IMR-90 (cell line): ENCODE data around the gene ZBTB46. TPM values are rescaled to one million over a fixed set of nuclear protein-coding genes. Genes with fewer than 3 reads are reported as not detected.

Source experiments
- ATAC-seq: fragments of 200-7000 bp; cut with Tn5 transposase; 2 replicates; pipeline ENCODE4 v1.9.1; 2020; ENCODE audit warnings: low read depth, mild to moderate bottlenecking, moderate library complexity
- BruUV-seq: library from RNA; stranded (reverse); fragments of 400-500 nt; replicated peaks from 2 replicates; lab custom pipeline; 2021; lab: Mats Ljungman, UMichigan
- CTCF ChIA-PET: fragments of 300-600 bp; formaldehyde crosslinking; extraction: SDS; loops from one replicate; lab custom pipeline; 2021; ENCODE audit warnings: antibody characterized with exemption; lab: Yijun Ruan, JAX
- POLR2A ChIA-PET: fragments of 300-600 bp; sonication (Branson Sonifier 250); formaldehyde crosslinking; loops from one replicate; lab custom pipeline; 2022; ENCODE audit warnings: antibody characterized with exemption; ENCODE audit not compliant: unreplicated experiment; lab: Charles Lee
- DNase-seq: peaks from one replicate; pipeline ENCODE4 v3.0.0; 2013
- H2AFZ ChIP-seq: replicated peaks from 2 replicates; pipeline ENCODE3; 2013; ENCODE audit warnings: low read length, mild to moderate bottlenecking; ENCODE audit not compliant: poor library complexity
- H2AK5ac ChIP-seq: 2 replicates; pipeline ENCODE4 v1.6.1; 2013; ENCODE audit warnings: low read depth, low read length, inconsistent platforms
- H2AK9ac ChIP-seq: replicated peaks from 2 replicates; pipeline ENCODE3; 2013; ENCODE audit warnings: mild to moderate bottlenecking, low read depth, low read length, moderate library complexity; ENCODE audit not compliant: poor library complexity
- H2BK120ac ChIP-seq: 2 replicates; pipeline ENCODE4 v1.6.1; 2013; ENCODE audit warnings: low read depth, low read length, inconsistent platforms
- H2BK15ac ChIP-seq: 3 replicates; pipeline ENCODE4 v1.6.1; 2013; ENCODE audit warnings: low read depth, low read length, inconsistent platforms
- H2BK20ac ChIP-seq: 2 replicates; pipeline ENCODE4 v1.6.1; 2013; ENCODE audit warnings: low read depth, mild to moderate bottlenecking, inconsistent platforms, low read length, moderate library complexity
- H2BK5ac ChIP-seq: 2 replicates; pipeline ENCODE4 v1.6.1; 2013; ENCODE audit warnings: mild to moderate bottlenecking, low read depth, low read length, inconsistent platforms; ENCODE audit not compliant: poor library complexity, severe bottlenecking
- H3K14ac ChIP-seq: replicated peaks from 2 replicates; pipeline ENCODE4 v1.6.1; 2013; ENCODE audit warnings: low read depth, low read length, inconsistent platforms
- H3K18ac ChIP-seq: 2 replicates; pipeline ENCODE4 v1.6.1; 2013; ENCODE audit warnings: low read depth, low read length, control low read depth
- H3K23ac ChIP-seq: 2 replicates; pipeline ENCODE4 v1.6.1; 2013; ENCODE audit warnings: low read depth, low read length, inconsistent platforms
- H3K27ac ChIP-seq: 2 replicates; pipeline ENCODE4 v1.5.1; 2013; ENCODE audit warnings: mild to moderate bottlenecking, control low read depth, low read length; ENCODE audit not compliant: insufficient read depth
- H3K27me3 ChIP-seq: 2 replicates; pipeline ENCODE4 v1.6.1; 2013; ENCODE audit warnings: low read length; ENCODE audit not compliant: control insufficient read depth, insufficient read depth
- H3K36me3 ChIP-seq: 2 replicates; pipeline ENCODE4 v1.6.1; 2013; ENCODE audit warnings: low read length, mixed read lengths; ENCODE audit not compliant: control insufficient read depth, insufficient read depth
- H3K4ac ChIP-seq: 2 replicates; pipeline ENCODE4 v1.6.1; 2013; ENCODE audit warnings: low read depth, low read length, inconsistent platforms
- H3K4me1 ChIP-seq: 2 replicates; pipeline ENCODE4 v1.6.1; 2013; ENCODE audit warnings: low read length, mixed read lengths; ENCODE audit not compliant: control insufficient read depth, insufficient read depth
- H3K4me2 ChIP-seq: 2 replicates; pipeline ENCODE4 v1.6.1; 2013; ENCODE audit warnings: low read depth, mild to moderate bottlenecking, control low read depth, low read length, moderate library complexity
- H3K4me3 ChIP-seq: 2 replicates; pipeline ENCODE4 v1.5.1; 2013; ENCODE audit warnings: low read depth, mild to moderate bottlenecking, control low read depth, low read length, moderate library complexity; ENCODE audit not compliant: insufficient read depth
- H3K56ac ChIP-seq: 2 replicates; pipeline ENCODE4 v1.6.1; 2013; ENCODE audit warnings: low read length, inconsistent platforms; ENCODE audit not compliant: insufficient read depth; ENCODE audit errors: extremely low read depth
- H3K79me1 ChIP-seq, 2 experiments: 2 replicates each; pipeline ENCODE4 v1.6.1; 2013; ENCODE audit warnings: low read length in 2 of 2, inconsistent platforms in 1 of 2, low read depth in 1 of 2
- H3K9ac ChIP-seq: 2 replicates; pipeline ENCODE4 v1.6.1; 2013; ENCODE audit warnings: low read depth, low read length, control low read depth
- H3K9me1 ChIP-seq: 2 replicates; pipeline ENCODE4 v1.6.1; 2013; ENCODE audit warnings: low read length, inconsistent platforms; ENCODE audit not compliant: insufficient read depth
- H3K9me3 ChIP-seq: 2 replicates; pipeline ENCODE4 v1.6.1; 2013; ENCODE audit warnings: low read length; ENCODE audit not compliant: control insufficient read depth, insufficient read depth
- H4K20me1 ChIP-seq: 2 replicates; pipeline ENCODE4 v1.6.1; 2013; ENCODE audit warnings: low read length, inconsistent platforms; ENCODE audit not compliant: insufficient read depth
- H4K5ac ChIP-seq: 2 replicates; pipeline ENCODE4 v1.6.1; 2013; ENCODE audit warnings: mild to moderate bottlenecking, low read depth, low read length, control low read depth
- H4K8ac ChIP-seq, 2 experiments: 2 replicates each; pipeline ENCODE4 v1.6.1; 2013; ENCODE audit warnings: low read depth in 2 of 2, low read length in 2 of 2, control low read depth in 1 of 2, inconsistent platforms in 1 of 2
- H4K91ac ChIP-seq: 2 replicates; pipeline ENCODE4 v1.6.1; 2013; ENCODE audit warnings: low read depth, low read length, inconsistent platforms; ENCODE audit not compliant: insufficient read depth
- CHD1 ChIP-seq: IDR thresholded peaks from 2 replicates; pipeline ENCODE4 v1.6.1; 2012; ENCODE audit warnings: low read depth, low read length, improper control_type of control experiment
- MAFK ChIP-seq: IDR thresholded peaks from 2 replicates; pipeline ENCODE4 v1.6.1; 2012; ENCODE audit warnings: low read depth, low read length, improper control_type of control experiment
- MXI1 ChIP-seq: IDR thresholded peaks from 2 replicates; pipeline ENCODE4 v1.6.1; 2012; ENCODE audit warnings: low read depth, mild to moderate bottlenecking, low read length, moderate library complexity, borderline replicate concordance
- NFE2L2 ChIP-seq: fragments of 150-350 bp; IDR thresholded peaks from 2 replicates; pipeline ENCODE4 v1.6.1; 2016; ENCODE audit warnings: low read depth, mild to moderate bottlenecking, low read length
- POLR2A ChIP-seq: IDR thresholded peaks from 2 replicates; pipeline ENCODE4 v1.6.1; 2012; ENCODE audit warnings: mild to moderate bottlenecking, low read depth, low read length
- RAD21 ChIP-seq: IDR thresholded peaks from 2 replicates; pipeline ENCODE4 v1.6.1; 2012; ENCODE audit warnings: low read length, improper control_type of control experiment
- RCOR1 ChIP-seq: IDR thresholded peaks from 2 replicates; pipeline ENCODE4 v1.6.1; 2012; ENCODE audit warnings: mild to moderate bottlenecking, low read length, improper control_type of control experiment; ENCODE audit not compliant: insufficient replicate concordance
- RFX5 ChIP-seq: IDR thresholded peaks from 2 replicates; pipeline ENCODE4 v1.8.0; 2012; ENCODE audit warnings: low read depth, mild to moderate bottlenecking, low read length, moderate library complexity
- SMC3 ChIP-seq: fragments of 150-350 bp; IDR thresholded peaks from 2 replicates; pipeline ENCODE4 v1.6.1; 2016; ENCODE audit warnings: low read depth, mild to moderate bottlenecking, antibody characterized with exemption, low read length, moderate library complexity
- WGBS, 2 experiments: methylation state at CpG; one replicate each; pipeline versions ENCODE4 v1.1.5 to v1.1.7; 2013; ENCODE audit warnings: missing lambda C conversion rate in 2 of 2; ENCODE audit not compliant: insufficient read length in 1 of 2; ENCODE audit errors: extremely low coverage in 2 of 2; 5-methylcytosine and 5-hydroxymethylcytosine counted together
- dilution Hi-C: fragments of 300-500 bp; cut with HindIII; formaldehyde crosslinking; loops from one replicate; pipeline ENCODE4 v1.14.3; 2018; ENCODE audit warnings: low sequenced_read_pairs; ENCODE audit not compliant: unreplicated experiment
- in situ Hi-C: fragments of 300-500 bp; cut with MboI; formaldehyde crosslinking; loops from 3 replicates; pipeline ENCODE4 v1.14.3; 2019; ENCODE audit warnings: low sequenced_read_pairs, inconsistent platforms, mixed read lengths
- intact Hi-C: fragments of 100-400 bp; cut with micrococcal nuclease; formaldehyde crosslinking; loops from 2 replicates; pipeline ENCODE4 v1.10.0; 2022
- polyA plus RNA-seq, 3 experiments: library from polyadenylated mRNA; depleted of rRNA; stranded (reverse); fragments of >200 nt; gene quantifications; 2 replicates each; pipeline ENCODE4 v1.2.3, GENCODE V29; 2012; ENCODE audit warnings: low replicate concordance in 1 of 3
- total RNA-seq: library from RNA; depleted of rRNA; stranded (reverse); fragments of >200 nt; gene quantifications from 2 replicates; pipeline ENCODE4 v1.2.3, GENCODE V29; 2012
- TF ChIP-seq, protein P1 (sequence below): fragments of 150-350 bp; IDR thresholded peaks from 2 replicates; pipeline ENCODE4 v1.6.1; 2016; ENCODE audit warnings: low read depth, mild to moderate bottlenecking, low read length, moderate library complexity, borderline replicate concordance
- TF ChIP-seq, protein P2 (sequence below): conservative IDR thresholded peaks from 2 replicates; pipeline ENCODE4 v1.5.1; 2012; ENCODE audit warnings: mild to moderate bottlenecking, low read depth, low read length, improper control_type of control experiment
- TF ChIP-seq, protein P3 (sequence below): fragments of 150-350 bp; IDR thresholded peaks from 2 replicates; pipeline ENCODE4 v1.6.1; 2017; ENCODE audit warnings: mild to moderate bottlenecking, antibody characterized with exemption, low read length, low read depth

Gene ZBTB46
- total and polyA plus RNA-seq, 2 of the 4 experiments (the other 2 are of a cell fraction): 4.2 to 14.9 TPM

DNA sequence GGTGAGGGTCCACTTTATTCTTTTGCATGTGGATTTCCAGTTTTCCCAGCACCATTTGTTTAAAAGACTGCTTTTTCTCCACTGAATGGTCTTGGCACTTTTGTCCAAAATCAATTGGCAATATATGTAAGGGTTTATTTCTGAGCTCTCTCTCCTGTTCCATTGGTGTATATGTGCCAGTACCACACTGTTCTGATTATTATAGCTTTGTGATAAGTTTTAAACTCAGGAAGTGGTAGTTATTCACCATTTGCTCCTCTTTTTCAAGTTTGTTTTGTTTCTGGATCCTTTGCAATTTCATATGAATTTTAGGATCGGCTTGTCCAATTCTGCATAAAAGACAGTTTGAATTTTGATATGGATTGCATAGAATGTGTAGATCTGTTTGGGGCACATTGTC is 118.9 kb downstream of the ZBTB46 start:
- dilution Hi-C loops: no loop called here

More for the DNA sequence above, 118.9 kb downstream of the ZBTB46 start:
- no peak for ATAC-seq
- intact Hi-C loops: no loop called here
- Histone ChIP-seq H3K4me3 (no peak overlapping the region), H3K56ac (no peak overlapping the region), H2AK9ac (no peak overlapping the region), H3K9me3 (peaks cover 4% of the 10 kb centered on the region), H4K20me1 (no peaks in the 10 kb centered on the region; the same call in none of the 2 replicates), H3K9me1 (no peaks in the 10 kb centered on the region), H3K4ac (no peak overlapping the region), H3K23ac (no peak overlapping the region), H4K8ac (no peak overlapping the region), H3K9ac (no peak overlapping the region), H3K79me1 (peaks cover 0 to 42% of the 10 kb centered on the region in 2 experiments; a peak in 3 of 4 replicates), H3K4me2 (no peak overlapping the region), H2BK15ac (no peak overlapping the region), H3K18ac (no peak overlapping the region), H2AFZ (no peak overlapping the region), H2BK5ac (no peak overlapping the region), H3K4me1 (peaks cover 5% of the 10 kb centered on the region), H4K91ac (no peak overlapping the region), H2BK20ac (no peak overlapping the region), H3K27ac (no peak overlapping the region), H3K14ac (no peak overlapping the region), H3K27me3 (no peaks in the 10 kb centered on the region), H2AK5ac (no peak overlapping the region), H3K36me3 (peaks cover 32% of the 10 kb centered on the region), H4K5ac (no peak overlapping the region), H2BK120ac (no peak overlapping the region)
- CTCF ChIA-PET: no interaction called here
- no TSS peak for BruUV-seq
- 100% methylated on average over 1 of the region's 1 CpG; no CpG with 5 or more reads in 1 of the 2 experiments for WGBS, 2 experiments
- POLR2A ChIA-PET: no interaction called here
- no peak for DNase-seq
- TF ChIP-seq RAD21: no peak
- TF ChIP-seq POLR2A: no peak
- TF ChIP-seq, protein P1, sequence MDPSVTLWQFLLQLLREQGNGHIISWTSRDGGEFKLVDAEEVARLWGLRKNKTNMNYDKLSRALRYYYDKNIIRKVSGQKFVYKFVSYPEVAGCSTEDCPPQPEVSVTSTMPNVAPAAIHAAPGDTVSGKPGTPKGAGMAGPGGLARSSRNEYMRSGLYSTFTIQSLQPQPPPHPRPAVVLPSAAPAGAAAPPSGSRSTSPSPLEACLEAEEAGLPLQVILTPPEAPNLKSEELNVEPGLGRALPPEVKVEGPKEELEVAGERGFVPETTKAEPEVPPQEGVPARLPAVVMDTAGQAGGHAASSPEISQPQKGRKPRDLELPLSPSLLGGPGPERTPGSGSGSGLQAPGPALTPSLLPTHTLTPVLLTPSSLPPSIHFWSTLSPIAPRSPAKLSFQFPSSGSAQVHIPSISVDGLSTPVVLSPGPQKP: no peak
- no peak for TF ChIP-seq CHD1
- no peak for TF ChIP-seq RFX5
- no peak for TF ChIP-seq SMC3
- TF ChIP-seq, protein P2, sequence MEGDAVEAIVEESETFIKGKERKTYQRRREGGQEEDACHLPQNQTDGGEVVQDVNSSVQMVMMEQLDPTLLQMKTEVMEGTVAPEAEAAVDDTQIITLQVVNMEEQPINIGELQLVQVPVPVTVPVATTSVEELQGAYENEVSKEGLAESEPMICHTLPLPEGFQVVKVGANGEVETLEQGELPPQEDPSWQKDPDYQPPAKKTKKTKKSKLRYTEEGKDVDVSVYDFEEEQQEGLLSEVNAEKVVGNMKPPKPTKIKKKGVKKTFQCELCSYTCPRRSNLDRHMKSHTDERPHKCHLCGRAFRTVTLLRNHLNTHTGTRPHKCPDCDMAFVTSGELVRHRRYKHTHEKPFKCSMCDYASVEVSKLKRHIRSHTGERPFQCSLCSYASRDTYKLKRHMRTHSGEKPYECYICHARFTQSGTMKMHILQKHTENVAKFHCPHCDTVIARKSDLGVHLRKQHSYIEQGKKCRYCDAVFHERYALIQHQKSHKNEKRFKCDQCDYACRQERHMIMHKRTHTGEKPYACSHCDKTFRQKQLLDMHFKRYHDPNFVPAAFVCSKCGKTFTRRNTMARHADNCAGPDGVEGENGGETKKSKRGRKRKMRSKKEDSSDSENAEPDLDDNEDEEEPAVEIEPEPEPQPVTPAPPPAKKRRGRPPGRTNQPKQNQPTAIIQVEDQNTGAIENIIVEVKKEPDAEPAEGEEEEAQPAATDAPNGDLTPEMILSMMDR: no peak
- no peak for TF ChIP-seq MXI1
- no peak for TF ChIP-seq MAFK
- no peak for TF ChIP-seq NFE2L2
- TF ChIP-seq RCOR1: no peak
- TF ChIP-seq, protein P3, sequence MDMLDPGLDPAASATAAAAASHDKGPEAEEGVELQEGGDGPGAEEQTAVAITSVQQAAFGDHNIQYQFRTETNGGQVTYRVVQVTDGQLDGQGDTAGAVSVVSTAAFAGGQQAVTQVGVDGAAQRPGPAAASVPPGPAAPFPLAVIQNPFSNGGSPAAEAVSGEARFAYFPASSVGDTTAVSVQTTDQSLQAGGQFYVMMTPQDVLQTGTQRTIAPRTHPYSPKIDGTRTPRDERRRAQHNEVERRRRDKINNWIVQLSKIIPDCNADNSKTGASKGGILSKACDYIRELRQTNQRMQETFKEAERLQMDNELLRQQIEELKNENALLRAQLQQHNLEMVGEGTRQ: no peak
- in situ Hi-C loops: no loop called here
